ENCODE data around the gene ZNF716.

ZNF716 gene

DNA sequence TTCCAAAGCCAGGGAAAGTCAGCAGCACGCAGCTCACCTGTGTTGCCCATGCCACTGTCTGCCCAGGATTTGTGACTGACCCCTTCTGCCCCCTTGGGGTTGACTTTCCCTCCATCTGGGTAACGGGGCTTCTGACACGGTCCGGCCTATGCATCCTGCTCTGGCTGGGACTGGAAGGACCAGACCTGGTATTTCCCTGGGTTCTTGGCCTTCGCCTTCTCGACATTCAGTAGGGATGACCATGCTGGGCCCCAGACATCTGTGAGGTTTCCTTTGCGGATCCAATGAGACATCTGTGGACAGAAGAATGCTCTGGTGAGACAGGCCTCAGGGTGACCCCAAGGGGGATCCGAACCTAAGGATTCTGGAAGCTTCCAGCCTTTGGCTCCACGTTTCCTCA is 34.2 kb upstream of the ZNF716 start:
- TF ChIP-seq, protein P1, sequence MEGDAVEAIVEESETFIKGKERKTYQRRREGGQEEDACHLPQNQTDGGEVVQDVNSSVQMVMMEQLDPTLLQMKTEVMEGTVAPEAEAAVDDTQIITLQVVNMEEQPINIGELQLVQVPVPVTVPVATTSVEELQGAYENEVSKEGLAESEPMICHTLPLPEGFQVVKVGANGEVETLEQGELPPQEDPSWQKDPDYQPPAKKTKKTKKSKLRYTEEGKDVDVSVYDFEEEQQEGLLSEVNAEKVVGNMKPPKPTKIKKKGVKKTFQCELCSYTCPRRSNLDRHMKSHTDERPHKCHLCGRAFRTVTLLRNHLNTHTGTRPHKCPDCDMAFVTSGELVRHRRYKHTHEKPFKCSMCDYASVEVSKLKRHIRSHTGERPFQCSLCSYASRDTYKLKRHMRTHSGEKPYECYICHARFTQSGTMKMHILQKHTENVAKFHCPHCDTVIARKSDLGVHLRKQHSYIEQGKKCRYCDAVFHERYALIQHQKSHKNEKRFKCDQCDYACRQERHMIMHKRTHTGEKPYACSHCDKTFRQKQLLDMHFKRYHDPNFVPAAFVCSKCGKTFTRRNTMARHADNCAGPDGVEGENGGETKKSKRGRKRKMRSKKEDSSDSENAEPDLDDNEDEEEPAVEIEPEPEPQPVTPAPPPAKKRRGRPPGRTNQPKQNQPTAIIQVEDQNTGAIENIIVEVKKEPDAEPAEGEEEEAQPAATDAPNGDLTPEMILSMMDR (conservative IDR thresholded peaks at IDR 0.05; ENCODE audit: low read depth), result no peak
- H3K27ac ChIP-seq, result no peak overlapping the region
- ChIA-PET CTCF (no interaction called here), POLR2A (ENCODE audit: low non-redundant PET) (no interaction called here)
- no peak for DNase-seq (ENCODE audit: low spot score)

DNA sequence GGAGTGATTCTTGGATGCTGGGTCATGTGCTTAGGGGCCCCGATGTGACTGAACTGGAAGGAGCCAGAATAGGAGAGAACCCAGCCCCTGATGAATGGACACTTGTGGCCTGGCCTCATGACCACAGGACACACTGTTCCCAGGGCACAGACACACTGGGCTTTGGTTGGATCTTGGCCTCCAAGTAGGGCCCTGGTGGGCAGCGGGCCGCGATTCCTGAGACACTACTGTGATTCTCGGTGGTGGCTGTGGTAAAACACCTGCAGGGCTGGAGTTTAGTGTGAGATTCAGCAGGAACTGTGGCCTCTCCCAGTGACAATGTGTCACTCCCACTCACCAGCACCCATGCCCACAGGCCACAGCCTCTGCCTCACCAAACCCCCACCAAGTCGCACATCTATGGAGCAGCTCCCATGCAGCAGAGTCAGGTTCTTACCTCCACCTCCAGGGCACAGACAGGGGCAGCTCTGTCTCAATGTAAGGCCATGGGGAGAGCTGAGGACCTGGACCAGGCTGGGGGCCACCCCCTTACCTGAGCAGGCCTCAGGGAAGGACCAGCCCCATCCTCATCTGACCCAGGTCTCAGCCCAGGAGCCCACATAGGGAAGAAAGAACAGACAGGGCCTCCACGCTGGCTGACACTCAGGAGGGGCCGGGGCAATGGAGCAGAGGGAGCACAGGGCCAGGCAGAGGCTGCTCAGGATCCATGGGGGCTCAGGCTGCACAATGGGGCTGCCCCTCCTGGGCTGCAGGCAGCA is 33.2 kb upstream of the ZNF716 start:
- no peak overlapping the region for H3K27ac ChIP-seq
- POLR2A ChIA-PET (ENCODE audit: low non-redundant PET), result no interaction called here
- TF ChIP-seq, protein P1 (conservative IDR thresholded peaks at IDR 0.05; ENCODE audit: low read depth), result no peak
- no peak for DNase-seq (ENCODE audit: low spot score)
- CTCF ChIA-PET, result no interaction called here

DNA sequence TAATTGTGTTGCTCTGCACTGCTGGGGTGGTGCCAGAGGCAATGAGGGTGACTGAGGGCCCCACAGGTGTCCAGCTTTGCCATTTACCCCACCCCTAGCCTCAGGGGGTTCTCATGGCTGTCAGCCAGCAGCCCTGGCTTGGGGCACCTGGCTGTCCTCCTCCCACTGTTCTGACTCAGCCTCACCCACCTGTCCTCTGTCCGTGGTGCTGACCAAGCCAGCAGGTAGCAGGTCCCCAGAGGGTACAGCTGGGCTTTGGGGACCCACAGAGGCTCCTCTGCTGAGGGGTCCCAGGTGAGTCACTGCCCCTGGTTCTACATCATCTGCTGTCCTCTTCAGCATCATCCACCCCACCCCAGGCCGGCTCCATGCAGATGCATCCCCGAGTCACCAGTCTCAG is 32.2 kb upstream of the ZNF716 start:
- ChIA-PET CTCF (no interaction called here), POLR2A (ENCODE audit: low non-redundant PET) (no interaction called here)
- DNase-seq (ENCODE audit: low spot score), result no peak
- H3K27ac ChIP-seq, result no peak overlapping the region
- TF ChIP-seq, protein P1 (conservative IDR thresholded peaks at IDR 0.05; ENCODE audit: low read depth), result no peak

DNA sequence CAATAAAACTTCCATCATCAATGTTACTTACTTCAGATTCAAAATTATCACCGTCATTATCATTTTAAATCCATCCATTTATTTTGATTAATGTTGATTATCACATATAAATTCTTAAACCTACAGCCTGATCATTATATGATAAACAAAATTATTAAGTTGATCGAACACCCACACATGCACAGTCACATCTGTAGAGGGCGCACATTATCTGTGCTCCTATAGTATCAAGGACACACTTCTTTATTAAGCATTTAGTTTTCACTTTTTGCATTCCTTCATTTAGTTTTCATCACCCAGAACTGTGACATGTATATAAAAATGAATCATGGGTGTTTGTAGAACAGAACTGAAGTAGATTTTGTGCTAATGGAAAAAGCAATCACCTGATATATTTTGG is 26.2 kb upstream of the ZNF716 start:
- ChIA-PET POLR2A (ENCODE audit: low non-redundant PET) (no interaction called here), CTCF (no interaction called here)
- no peak overlapping the region for H3K27ac ChIP-seq
- TF ChIP-seq, protein P1 (conservative IDR thresholded peaks at IDR 0.05; ENCODE audit: low read depth), result 0 out of 2 replicates have a peak, but pooled peaks have one; percentile 8
- no peak for DNase-seq (ENCODE audit: low spot score)

DNA sequence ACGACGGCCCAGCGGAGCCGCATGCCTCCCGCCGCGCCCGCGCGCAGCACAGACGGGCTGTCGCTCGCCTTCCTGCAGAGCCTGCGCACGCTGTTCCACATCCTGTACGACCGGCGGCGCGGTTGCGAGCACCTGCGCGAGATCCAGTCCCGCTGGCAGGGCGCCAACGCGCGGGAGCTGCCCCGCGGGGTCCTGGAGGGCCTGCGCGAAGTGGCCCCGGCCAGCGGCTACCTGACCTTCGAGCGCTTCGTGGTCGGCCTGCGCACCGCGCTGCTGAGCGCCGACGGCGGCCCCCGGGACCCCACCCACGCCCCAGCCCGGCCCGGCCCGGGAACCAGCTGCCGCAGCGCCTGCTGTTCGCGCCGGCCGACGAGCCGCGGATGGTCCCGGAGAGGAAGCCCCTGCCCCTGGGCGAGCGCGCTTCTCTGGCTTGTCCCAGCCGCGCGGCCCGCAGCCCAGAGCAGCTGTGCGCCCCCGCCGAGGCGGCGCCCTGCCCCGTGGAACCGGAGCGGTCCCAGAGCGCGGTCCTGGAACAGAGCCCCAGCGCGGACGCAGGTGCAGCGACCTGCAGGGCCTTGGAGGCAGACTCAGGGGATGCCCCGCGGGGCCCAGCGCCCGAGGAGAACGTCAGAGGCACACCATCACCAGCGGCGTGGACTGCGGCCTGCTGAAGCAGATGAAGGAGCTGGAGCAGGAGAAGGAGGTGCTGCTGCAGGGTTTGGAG is 25.3 kb upstream of the ZNF716 start:
- no peak overlapping the region for H3K27ac ChIP-seq
- TF ChIP-seq, protein P1 (conservative IDR thresholded peaks at IDR 0.05; ENCODE audit: low read depth), result no peak
- ChIA-PET CTCF (interaction anchor here (0.7 kb wide), 1 partner anchor 23 kb away, joined by 3 read pairs; no protein-coding TSS in a partner anchor), POLR2A (ENCODE audit: low non-redundant PET) (no interaction called here)
- no peak for DNase-seq (ENCODE audit: low spot score)

DNA sequence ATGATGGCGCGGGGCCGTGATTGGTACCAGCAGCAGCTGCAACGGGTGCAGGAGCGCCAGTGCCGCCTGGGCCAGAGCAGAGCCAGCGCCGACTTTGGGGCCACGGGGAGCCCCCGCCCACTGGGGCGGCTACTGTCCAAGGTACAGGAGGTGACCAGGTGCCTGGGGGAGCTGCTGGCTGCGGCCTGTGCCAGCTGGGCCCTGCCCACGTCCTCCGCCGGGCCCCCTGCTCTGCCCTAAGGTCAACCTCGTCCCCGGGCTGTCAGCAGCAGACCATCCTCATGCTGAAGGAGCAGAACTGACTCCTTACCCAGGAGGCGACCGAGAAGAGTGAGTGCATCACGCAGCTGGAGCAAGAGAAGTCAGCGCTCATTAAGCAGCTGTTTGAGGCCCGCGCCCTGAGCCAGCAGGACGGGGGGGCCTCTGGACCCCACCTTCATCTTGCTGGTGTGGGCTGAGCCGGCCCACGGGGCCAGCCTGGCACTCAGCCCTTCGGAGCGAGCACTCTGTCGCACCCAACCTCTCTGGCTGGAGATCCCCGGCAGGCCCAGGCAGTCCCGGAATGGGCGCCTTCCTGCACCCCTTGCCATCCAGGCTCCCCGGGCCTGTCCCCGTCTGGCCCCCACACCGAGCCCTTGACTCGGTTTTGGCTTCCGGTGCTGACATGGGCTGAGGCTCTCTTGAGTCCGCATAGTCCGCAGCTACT is 24.6 kb upstream of the ZNF716 start:
- H3K27ac ChIP-seq, result no peak overlapping the region
- no peak for DNase-seq (ENCODE audit: low spot score)
- TF ChIP-seq, protein P1 (conservative IDR thresholded peaks at IDR 0.05; ENCODE audit: low read depth), result no peak
- ChIA-PET CTCF (interaction anchor here (0.6 to 0.7 kb wide), 2 partner anchors 23 to 946 kb away, joined by 3 read pairs; no protein-coding TSS in a partner anchor), POLR2A (ENCODE audit: low non-redundant PET) (no interaction called here)
